NT2/D1 (cell line): ENCODE measurements around the gene HPS1.

Source experiments
- DNase-seq: peaks from one replicate; pipeline ENCODE4 v3.0.0-alpha.2; 2011; ENCODE audit warnings: low read depth, low spot score
- H3K27me3 ChIP-seq: 2 replicates; pipeline ENCODE4 v1.6.0; 2011; ENCODE audit warnings: mild to moderate bottlenecking; ENCODE audit not compliant: insufficient read length, insufficient read depth
- H3K36me3 ChIP-seq: 2 replicates; pipeline ENCODE4 v1.6.1; 2011; ENCODE audit warnings: mild to moderate bottlenecking, low read length, mixed read lengths; ENCODE audit not compliant: insufficient read depth, insufficient read length
- H3K4me1 ChIP-seq: 2 replicates; pipeline ENCODE4 v1.5.1; 2011; ENCODE audit not compliant: insufficient read depth, insufficient read length
- H3K4me3 ChIP-seq: 2 replicates; pipeline ENCODE4 v1.5.1; 2011; ENCODE audit warnings: low read depth; ENCODE audit not compliant: insufficient read length
- H3K9ac ChIP-seq: 2 replicates; pipeline ENCODE4 v1.6.0; 2011; ENCODE audit warnings: low read depth; ENCODE audit not compliant: insufficient read length
- H3K9me3 ChIP-seq: 2 replicates; pipeline ENCODE4 v1.5.1; 2011; ENCODE audit warnings: mild to moderate bottlenecking, low read length; ENCODE audit not compliant: insufficient read depth
- SUZ12 ChIP-seq: IDR thresholded peaks from 2 replicates; pipeline ENCODE4 v1.6.1; 2011; ENCODE audit not compliant: insufficient read length, insufficient read depth; ENCODE audit errors: extremely low read depth
- YY1 ChIP-seq: IDR thresholded peaks from 2 replicates; pipeline ENCODE4 v1.6.1; 2011; ENCODE audit not compliant: insufficient read length, insufficient read depth
- ZNF274 ChIP-seq: IDR thresholded peaks from 2 replicates; pipeline ENCODE4 v1.6.1; 2011; ENCODE audit warnings: mild to moderate bottlenecking, low read depth, low read length

Gene HPS1

DNA sequence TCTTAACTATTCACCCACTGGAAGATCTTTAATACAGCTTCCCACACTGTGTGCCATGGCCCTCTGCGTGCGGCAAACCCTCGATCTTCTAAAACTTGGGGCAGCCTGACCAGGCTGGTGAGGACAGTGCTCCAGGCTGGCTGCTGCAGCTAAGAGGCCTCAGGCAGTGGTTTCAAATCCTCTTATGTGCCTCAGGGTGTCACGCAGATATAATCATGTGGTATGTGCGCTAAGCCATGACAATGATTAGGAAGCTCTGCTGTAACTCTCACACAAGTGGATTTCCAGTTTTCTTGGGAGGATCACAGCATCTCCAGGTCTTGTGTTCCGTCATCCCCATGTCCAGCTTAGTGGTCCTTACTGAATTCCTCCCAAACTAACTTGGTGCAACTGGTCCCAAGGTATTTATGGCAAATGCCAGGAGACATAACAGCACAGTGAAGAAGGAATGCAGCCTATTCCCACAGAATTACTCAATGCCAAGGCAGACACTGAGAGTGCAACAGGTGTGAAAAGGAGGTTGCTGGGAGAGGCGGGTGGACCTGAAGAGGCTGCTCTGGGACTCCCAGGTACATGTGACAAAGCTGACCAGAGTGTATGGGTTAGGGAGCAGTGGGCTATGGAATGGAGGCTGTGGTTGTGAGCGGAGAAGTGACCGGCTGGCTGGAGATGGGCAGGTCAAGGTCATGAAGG is 2.3 kb downstream of the HPS1 start:
- no peak for DNase-seq
- no peaks in the 10 kb centered on the region for H3K4me1 ChIP-seq
- no peaks in the 10 kb centered on the region for H3K27me3 ChIP-seq
- no peak overlapping the region for H3K9ac ChIP-seq
- TF ChIP-seq ZNF274 (no peak), SUZ12 (no peak), YY1 (no peak)
- peaks cover 18% of the 10 kb centered on the region for H3K9me3 ChIP-seq
- no peak overlapping the region for H3K4me3 ChIP-seq
- H3K36me3 ChIP-seq = peaks cover 50% of the 10 kb centered on the region

DNA sequence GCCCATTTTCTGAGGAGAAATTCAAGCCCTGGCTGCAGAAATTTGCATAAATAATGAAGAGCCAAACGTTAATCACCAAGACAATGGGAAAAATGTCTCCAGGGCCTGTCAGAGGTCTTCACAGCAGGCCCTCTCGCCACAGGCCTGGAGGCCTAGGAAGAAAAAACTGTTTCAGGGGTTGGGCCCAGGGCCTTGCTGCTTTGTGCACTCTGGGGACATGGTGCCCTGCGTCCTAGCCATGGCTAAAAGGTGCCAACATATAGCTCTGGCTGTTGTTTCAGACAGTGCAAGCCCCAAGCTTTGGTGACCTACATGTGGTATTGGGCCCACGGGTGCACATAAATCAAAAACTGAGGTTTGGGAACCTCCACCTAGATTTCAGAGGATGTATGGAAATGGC is 8.0 kb downstream of the HPS1 start:
- Histone ChIP-seq H3K9me3 (peaks cover 28% of the 10 kb centered on the region), H3K27me3 (no peaks in the 10 kb centered on the region), H3K9ac (no peak overlapping the region), H3K4me1 (no peaks in the 10 kb centered on the region), H3K4me3 (no peak overlapping the region), H3K36me3 (peaks cover 44% of the 10 kb centered on the region)
- no peak for DNase-seq
- no peak for TF ChIP-seq ZNF274
- TF ChIP-seq SUZ12 = no peak
- TF ChIP-seq YY1 = no peak

DNA sequence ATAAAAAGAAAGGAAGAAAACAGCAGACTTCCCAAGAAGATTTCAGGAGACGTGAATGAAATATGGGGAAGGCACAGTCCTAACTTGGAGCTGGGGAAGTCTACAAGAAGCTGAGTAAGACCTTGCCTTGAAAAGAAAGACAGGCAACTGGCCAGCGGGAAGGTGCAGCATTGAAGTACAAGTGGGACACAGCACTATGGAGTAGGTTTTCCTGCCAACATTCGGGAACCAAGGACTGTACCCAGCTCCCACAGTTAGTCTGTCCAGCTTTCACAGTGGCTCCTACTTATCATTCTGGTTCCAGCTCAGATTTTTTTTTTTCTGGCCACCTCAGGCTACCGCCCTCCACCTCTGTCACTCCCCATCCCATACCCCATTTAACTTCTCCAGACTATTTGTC is 10.0 kb downstream of the HPS1 start:
- DNase-seq = no peak
- peaks cover 29% of the 10 kb centered on the region for H3K36me3 ChIP-seq
- H3K27me3 ChIP-seq = no peaks in the 10 kb centered on the region

DNA sequence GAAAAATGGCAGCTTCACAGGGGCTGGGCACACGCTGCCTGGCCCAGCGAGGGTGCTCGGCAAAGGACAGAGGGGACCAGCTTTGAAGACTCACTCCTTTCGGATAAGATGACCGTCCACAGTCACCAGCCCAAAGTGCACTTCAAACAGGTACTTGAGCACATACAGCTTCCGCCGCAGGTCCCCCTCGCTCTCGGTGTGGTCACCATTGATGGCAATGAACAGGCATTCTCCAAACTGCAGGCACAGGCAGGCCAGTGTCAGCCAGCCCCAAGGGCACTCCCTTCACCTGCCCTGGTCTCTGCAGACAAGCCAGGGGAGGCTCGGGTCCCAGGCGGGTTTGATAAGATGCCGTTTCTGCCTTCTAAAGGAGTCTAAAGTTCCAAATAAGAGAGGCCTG is 11.6 kb downstream of the HPS1 start:
- TF ChIP-seq SUZ12 = no peak
- TF ChIP-seq ZNF274 = no peak
- no peak for TF ChIP-seq YY1
- Histone ChIP-seq H3K4me1 (no peaks in the 10 kb centered on the region), H3K9ac (no peak overlapping the region), H3K4me3 (no peak overlapping the region), H3K36me3 (peaks cover 35% of the 10 kb centered on the region), H3K27me3 (no peaks in the 10 kb centered on the region), H3K9me3 (peaks cover 28% of the 10 kb centered on the region)
- no peak for DNase-seq

More for the DNA sequence above, 10.0 kb downstream of the HPS1 start:
- Histone ChIP-seq H3K9ac (no peak overlapping the region), H3K9me3 (peaks cover 39% of the 10 kb centered on the region), H3K4me1 (no peaks in the 10 kb centered on the region), H3K4me3 (no peak overlapping the region)
- TF ChIP-seq YY1 (no peak), ZNF274 (no peak), SUZ12 (no peak)

DNA sequence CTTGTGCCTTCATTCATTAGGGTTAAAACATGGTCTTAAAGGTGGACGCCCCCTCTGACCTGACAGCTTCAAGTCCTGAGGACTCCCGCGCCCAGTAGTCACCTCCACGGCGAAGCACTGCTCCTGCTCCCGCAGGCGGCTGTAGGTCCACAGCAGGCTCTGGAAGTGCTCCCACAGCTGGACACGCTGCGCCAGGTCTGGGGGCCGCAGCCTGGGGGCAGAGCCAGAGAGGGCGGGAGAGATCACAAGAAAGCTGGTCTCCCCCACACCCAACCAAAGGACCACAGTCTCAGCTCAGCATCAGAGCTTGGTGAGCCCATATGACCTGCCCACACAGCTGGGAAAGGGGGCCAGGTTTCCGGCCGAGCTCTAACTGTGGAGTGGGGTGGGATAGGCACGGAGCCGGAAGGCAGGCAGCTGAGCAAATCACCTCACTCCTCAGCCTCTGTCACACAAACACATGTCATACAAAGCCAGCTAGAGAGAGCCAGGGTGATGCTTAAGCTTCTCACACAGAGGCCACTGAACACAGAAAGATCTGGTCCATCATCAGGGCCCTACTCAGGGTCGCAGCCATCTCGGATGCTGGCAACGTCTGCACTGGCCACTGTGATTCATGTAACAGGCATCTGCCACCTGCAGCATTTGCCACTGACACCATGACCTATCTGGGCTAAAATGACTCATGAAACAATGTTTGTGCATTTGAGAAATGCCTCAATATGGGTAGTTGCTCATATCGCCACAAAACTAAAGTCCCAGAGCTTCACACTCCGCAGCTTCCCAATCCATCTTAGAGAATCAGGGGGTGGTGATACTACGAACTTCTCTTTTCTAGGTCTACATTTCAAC is 12.6 kb downstream of the HPS1 start:
- Histone ChIP-seq H3K27me3 (no peaks in the 10 kb centered on the region), H3K4me3 (no peak overlapping the region), H3K36me3 (peaks cover 46% of the 10 kb centered on the region), H3K4me1 (no peaks in the 10 kb centered on the region), H3K9ac (no peak overlapping the region), H3K9me3 (peaks cover 18% of the 10 kb centered on the region; the same call in 1 of the 2 replicates)
- TF ChIP-seq ZNF274 (no peak), SUZ12 (no peak), YY1 (no peak)
- DNase-seq = no peak

DNA sequence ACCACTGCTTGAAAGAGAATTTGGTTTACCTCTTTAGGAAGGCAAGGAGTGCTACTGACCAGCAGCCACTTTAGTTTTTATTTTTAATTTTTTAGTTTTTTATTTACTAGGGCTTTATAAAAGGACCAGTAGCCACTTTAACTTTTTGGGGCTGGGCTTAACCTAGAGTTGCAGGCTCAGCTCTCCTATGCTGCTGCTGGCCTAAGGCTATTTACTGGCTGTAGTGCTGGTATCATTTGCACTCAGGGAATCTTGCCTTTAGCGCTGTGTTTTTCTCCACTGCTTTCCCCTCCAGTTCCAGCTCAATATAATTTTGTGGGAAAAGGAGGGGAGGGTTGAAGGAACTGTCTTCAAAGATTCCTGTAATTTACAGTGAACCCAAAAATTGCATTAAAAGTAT is 13.4 kb downstream of the HPS1 start:
- H3K4me1 ChIP-seq = no peaks in the 10 kb centered on the region
- DNase-seq = no peak
- no peaks in the 10 kb centered on the region for H3K27me3 ChIP-seq
- H3K9ac ChIP-seq = no peak overlapping the region
- TF ChIP-seq SUZ12 (no peak), ZNF274 (no peak), YY1 (no peak)
- no peak overlapping the region for H3K4me3 ChIP-seq
- peaks cover 11% of the 10 kb centered on the region; the same call in 1 of the 2 replicates for H3K9me3 ChIP-seq
- peaks cover 46% of the 10 kb centered on the region for H3K36me3 ChIP-seq

DNA sequence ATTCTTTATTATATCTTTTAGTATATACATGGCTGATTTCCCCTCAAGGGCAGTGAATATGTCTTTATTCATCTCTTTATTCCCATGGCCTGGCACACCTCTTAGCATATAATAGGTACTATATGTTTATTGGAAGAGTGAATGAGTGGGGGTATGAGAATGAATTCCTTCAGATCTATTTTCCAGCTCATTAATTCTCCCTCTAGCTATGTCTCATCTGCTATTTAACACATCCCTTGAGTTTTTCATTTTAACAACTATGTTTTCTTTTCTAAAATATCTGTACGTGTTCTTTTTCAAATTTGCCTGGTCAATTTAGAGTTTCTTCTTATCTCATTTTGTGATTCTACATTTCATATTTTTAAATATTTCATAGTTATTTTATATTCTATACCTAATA is 14.4 kb downstream of the HPS1 start:
- H3K36me3 ChIP-seq = peaks cover 49% of the 10 kb centered on the region
- TF ChIP-seq SUZ12 (no peak), ZNF274 (no peak), YY1 (no peak)
- H3K27me3 ChIP-seq = no peaks in the 10 kb centered on the region
- H3K9me3 ChIP-seq = peaks cover 11% of the 10 kb centered on the region; the same call in 1 of the 2 replicates
- H3K4me1 ChIP-seq = no peaks in the 10 kb centered on the region
- DNase-seq = no peak
- no peak overlapping the region for H3K4me3 ChIP-seq
- no peak overlapping the region for H3K9ac ChIP-seq
